Mucosa of descending colon (tissue), 3 donors: ENCODE measurements around the gene FGGY. TPM values are rescaled to one million over a fixed set of nuclear protein-coding genes. Genes with fewer than 3 reads are reported as not detected.
"Not testable (repeated sequence)": the region's sequence is repeated elsewhere in the genome, so short reads cannot be mapped to it uniquely, and the experiment has no call there.

ENCODE experiments used
- ATAC-seq: fragments of 200-7000 bp; cut with Tn5 transposase; one replicate; pipeline ENCODE4 v1.9.1; 2020; ENCODE audit warnings: mild to moderate bottlenecking, moderate library complexity
- DNase-seq, 3 donors: peaks; one replicate each; pipeline ENCODE4 v3.0.0-alpha.2; 2020
- H3K36me3 ChIP-seq: fragments of 200-600 bp; one replicate; pipeline ENCODE4 v1.8.0; 2021; ENCODE audit warnings: low read depth, mild to moderate bottlenecking
- H3K4me1 ChIP-seq: fragments of 200-600 bp; one replicate; pipeline ENCODE4 v1.8.0; 2021; ENCODE audit warnings: low read depth, mild to moderate bottlenecking
- H3K4me3 ChIP-seq: fragments of 200-600 bp; one replicate; pipeline ENCODE4 v1.8.0; 2021; ENCODE audit warnings: mild to moderate bottlenecking
- H3K9me3 ChIP-seq: fragments of 200-600 bp; one replicate; pipeline ENCODE4 v1.8.0; 2021; ENCODE audit warnings: mild to moderate bottlenecking
- CTCF ChIP-seq: fragments of 200-600 bp; IDR thresholded peaks from one replicate; pipeline ENCODE4 v1.8.0; 2022; ENCODE audit warnings: antibody characterized with exemption, mild to moderate bottlenecking
- intact Hi-C, 2 donors: fragments of 100-400 bp; cut with DNase I in 1 of 2; cut with micrococcal nuclease in 1 of 2; formaldehyde crosslinking; loops; one replicate each; pipeline versions ENCODE4 v1.11.0 to v1.11.1; 2022; cut with DNase I, micrococcal nuclease
- total RNA-seq, 3 donors: library from RNA; stranded (reverse); fragmentation: NEBNext Ultra II Directional in 2 of 3; extraction: Animal tissue kit (Norgen Biotek cat#: 25700) in 2 of 3; gene quantifications; one replicate each; pipeline versions ENCODE4 v1.2.1 to v1.2.4, GENCODE V29; 2021 to 2023
- donor health status: DM: no; HTN: no; CAD: no; lungs with moderate emphysema.
- donor health status: DM: no; HTN: no; CAD: no.
- donor health status: DM: no; HTN: yes; CAD: no.

The FGGY gene
- total RNA-seq, 3 donors from 2014 or later = 25.2 to 38.3 (median 36.6) TPM

DNA sequence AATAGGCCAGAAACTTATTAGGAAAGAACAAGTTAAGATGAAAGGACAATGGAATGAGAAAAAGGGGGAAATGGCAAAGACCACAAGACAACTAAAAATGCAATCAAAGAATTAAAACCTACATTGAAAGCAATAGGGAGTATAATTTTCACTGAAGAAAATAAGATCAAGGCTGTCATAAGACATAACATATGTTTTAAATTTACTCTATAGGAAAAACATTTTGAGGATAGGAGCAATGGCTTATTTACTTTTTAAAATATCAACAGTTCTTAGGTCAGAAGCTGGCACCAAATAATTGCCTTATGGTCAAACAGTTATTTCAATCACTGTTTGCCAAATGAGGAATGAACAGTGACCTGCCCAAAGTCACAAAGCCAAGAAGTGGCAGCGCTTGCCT is 346.6 kb downstream of the FGGY start:
- Histone ChIP-seq H3K9me3 (no peaks in the 10 kb centered on the region), H3K4me1 (no peaks in the 10 kb centered on the region), H3K4me3 (no peak overlapping the region), H3K36me3 (no peaks in the 10 kb centered on the region)
- ATAC-seq (no peak), DNase-seq (no peak)
- TF ChIP-seq CTCF = no peak
- intact Hi-C loops = no loop called here

- no peak for DNase-seq
- H3K36me3 ChIP-seq = no peaks in the 10 kb centered on the region
- H3K4me3 ChIP-seq = no peak overlapping the region
- no peaks in the 10 kb centered on the region for H3K4me1 ChIP-seq
- no peak for ATAC-seq
- no peaks in the 10 kb centered on the region for H3K9me3 ChIP-seq
- intact Hi-C loops = no loop called here
- TF ChIP-seq CTCF = no peak
Measured at GRCh38 chr1:59645893-59646292, 349.0 kb downstream of the FGGY start.

- H3K4me1 ChIP-seq, H3K4me3 ChIP-seq, H3K36me3 ChIP-seq, ATAC-seq, DNase-seq, H3K9me3 ChIP-seq, intact Hi-C loops: not testable (repeated sequence)
Measured at GRCh38 chr1:59653142-59653958, 356.5 kb downstream of the FGGY start.

DNA sequence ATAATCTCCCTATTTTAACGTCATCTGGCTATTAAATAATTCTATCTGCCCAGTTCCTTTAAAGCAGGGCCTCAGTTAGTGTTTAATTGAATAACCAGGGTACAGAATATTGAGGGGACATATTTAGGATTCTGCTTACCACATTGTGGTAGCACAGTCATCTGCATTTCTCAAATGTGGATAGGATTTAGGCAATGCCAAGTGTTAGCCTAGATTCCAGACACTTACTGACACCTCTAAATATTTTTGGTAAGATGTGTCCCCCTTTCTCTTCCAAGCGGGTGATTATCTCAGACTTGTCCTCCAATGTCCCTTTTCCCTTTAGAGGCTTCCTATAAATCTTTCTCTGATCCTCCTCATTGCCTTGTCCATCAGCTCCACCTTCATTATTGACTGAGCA is 357.1 kb downstream of the FGGY start:
- Histone ChIP-seq H3K4me1 (no peaks in the 10 kb centered on the region), H3K36me3 (no peaks in the 10 kb centered on the region), H3K4me3 (no peak overlapping the region), H3K9me3 (no peaks in the 10 kb centered on the region)
- DNase-seq (no peak), ATAC-seq (no peak)
- TF ChIP-seq CTCF = no peak
- intact Hi-C loops = no loop called here

DNA sequence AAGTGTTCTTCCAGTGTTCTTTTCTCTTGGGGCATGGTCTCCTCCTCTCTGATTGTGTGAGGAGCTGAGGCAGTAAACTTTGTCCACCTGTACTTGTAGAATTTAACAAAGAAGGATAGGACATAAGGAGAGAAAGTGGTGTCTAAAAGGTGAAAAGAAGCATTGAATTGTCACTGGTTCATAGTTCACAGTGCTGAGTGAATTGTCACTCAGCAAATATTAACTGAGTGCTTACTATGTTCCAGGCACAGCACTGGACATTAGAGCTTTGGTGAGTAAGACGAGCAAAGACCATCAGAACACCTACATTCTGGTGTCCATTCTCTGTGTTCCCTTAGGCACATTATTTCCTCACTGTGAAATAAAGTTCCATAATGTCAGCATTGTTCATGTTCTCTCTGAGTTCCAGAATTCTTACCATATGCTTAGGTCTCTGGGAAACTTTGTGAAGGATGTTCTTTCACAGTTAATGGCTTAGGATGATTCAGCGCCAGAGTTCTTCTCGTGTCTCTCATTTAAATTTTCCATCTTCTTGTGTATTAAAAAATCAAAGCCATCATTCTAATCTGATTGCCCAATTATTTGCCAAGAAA is 361.1 kb downstream of the FGGY start:
- ATAC-seq = no peak

More for the DNA sequence above, 361.1 kb downstream of the FGGY start:
- no peak for TF ChIP-seq CTCF
- H3K9me3 ChIP-seq = no peaks in the 10 kb centered on the region
- H3K36me3 ChIP-seq = no peaks in the 10 kb centered on the region
- intact Hi-C loops = no loop called here
- no peaks in the 10 kb centered on the region for H3K4me1 ChIP-seq
- H3K4me3 ChIP-seq = no peak overlapping the region
- no peak for DNase-seq
